SK-N-MC (cell line): ENCODE measurements around the gene OPA1.

Experiments
- EZH2 ChIP-seq: fragments of 200-600 bp; sonication (generic); IDR thresholded peaks from one replicate; pipeline ENCODE4 v1.6.1; 2017; ENCODE audit warnings: antibody characterized with exemption
- FOXP2 ChIP-seq: optimal IDR thresholded peaks from 2 replicates; pipeline ENCODE3; 2011; ENCODE audit warnings: mild to moderate bottlenecking, moderate library complexity; ENCODE audit not compliant: insufficient read depth; ENCODE audit errors: extremely low read length, control extremely low read depth
- POLR2AphosphoS5 ChIP-seq: IDR thresholded peaks from 2 replicates; pipeline ENCODE4 v1.6.1; 2012; ENCODE audit warnings: mild to moderate bottlenecking, low read depth, low read length, borderline replicate concordance

GRCh38 chr3:193605876-193606275 is 12.9 kb downstream of the OPA1 start:
- TF ChIP-seq EZH2 (no peak), FOXP2 (no peak), POLR2AphosphoS5 (no peak)
